Fibroblast of lung (primary cell): Measurements from ENCODE around the gene CCIN. TPM values are rescaled to one million over a fixed set of nuclear protein-coding genes. Genes with fewer than 3 reads are reported as not detected.

Experiments used
- DNase-seq, 2 donors: peaks; one replicate each; pipeline versions ENCODE4 v3.0.0 to v3.0.0-alpha.2; 2010; ENCODE audit warnings: low read depth in 2 of 2
- H2AFZ ChIP-seq: 2 replicates; pipeline ENCODE4 v1.5.1; 2012; ENCODE audit warnings: low read length, control low read depth, inconsistent platforms
- H3K27ac ChIP-seq: 2 replicates; pipeline ENCODE4 v1.5.1; 2011; ENCODE audit warnings: low read length, control low read depth; ENCODE audit not compliant: insufficient read depth
- H3K27me3 ChIP-seq: 2 replicates; pipeline ENCODE4 v1.5.1; 2011; ENCODE audit warnings: mild to moderate bottlenecking, low read length; ENCODE audit not compliant: control insufficient read depth, insufficient read depth
- H3K36me3 ChIP-seq: 2 replicates; pipeline ENCODE4 v1.5.1; 2011; ENCODE audit warnings: low read length; ENCODE audit not compliant: control insufficient read depth, insufficient read depth
- H3K4me1 ChIP-seq: 2 replicates; pipeline ENCODE4 v1.5.1; 2011; ENCODE audit warnings: low read length; ENCODE audit not compliant: control insufficient read depth, insufficient read depth; ENCODE audit errors: extremely low read depth
- H3K4me2 ChIP-seq: 2 replicates; pipeline ENCODE4 v1.5.1; 2011; ENCODE audit warnings: low read length, control low read depth; ENCODE audit not compliant: insufficient read depth; ENCODE audit errors: extremely low read depth
- H3K4me3 ChIP-seq, 4 experiments: fragments of 200-600 bp in 1 of 4; sonication (generic) in 1 of 4; replicated peaks in 1 of 4; 2 replicates each; pipeline ENCODE4 v1.5.1; 2011 to 2016; ENCODE audit warnings: low read length in 4 of 4, low read depth in 3 of 4, mild to moderate bottlenecking in 3 of 4, control low read depth in 2 of 4, inconsistent platforms in 1 of 4, mixed read lengths in 1 of 4; ENCODE audit not compliant: insufficient read depth in 1 of 4; ENCODE audit errors: control extremely low read depth in 1 of 4
- H3K79me2 ChIP-seq: 2 replicates; pipeline ENCODE4 v1.5.1; 2012; ENCODE audit warnings: mild to moderate bottlenecking, low read length, inconsistent platforms; ENCODE audit not compliant: control insufficient read depth, insufficient read depth
- H3K9ac ChIP-seq: 2 replicates; pipeline ENCODE4 v1.5.1; 2011; ENCODE audit warnings: mild to moderate bottlenecking, low read length, control low read depth; ENCODE audit not compliant: insufficient read depth
- H3K9me3 ChIP-seq: 2 replicates; pipeline ENCODE4 v1.5.1; 2012; ENCODE audit warnings: low read depth, low read length; ENCODE audit not compliant: control insufficient read depth, insufficient read depth
- H4K20me1 ChIP-seq: 2 replicates; pipeline ENCODE4 v1.5.1; 2011; ENCODE audit warnings: low read length; ENCODE audit not compliant: control insufficient read depth, insufficient read depth; ENCODE audit errors: extremely low read depth
- CTCF ChIP-seq, 2 donors: IDR thresholded peaks in 1 of 2; conservative IDR thresholded peaks in 1 of 2; 1 replicate in 1 of 2; 2 replicates in 1 of 2; pipeline ENCODE4 v1.5.1; 2011 to 2012; ENCODE audit warnings: low read length in 2 of 2, control low read depth in 1 of 2, inconsistent platforms in 1 of 2, low read depth in 1 of 2, mild to moderate bottlenecking in 1 of 2
- EZH2 ChIP-seq: IDR thresholded peaks from 2 replicates; pipeline ENCODE4 v1.5.1; 2012; ENCODE audit warnings: low read length, control low read depth, mild to moderate bottlenecking; ENCODE audit errors: missing control alignments
- polyA plus RNA-seq, 2 donors: library from polyadenylated mRNA; depleted of rRNA in 1 of 2; stranded (reverse) in 1 of 2; unstranded in 1 of 2; fragments of >200 nt; gene quantifications; 2 replicates each; pipeline ENCODE4 v1.2.1, GENCODE V29; 2011 to 2012; ENCODE audit warnings: missing spikeins in 1 of 2
- total RNA-seq: library from RNA; depleted of rRNA; stranded (reverse); fragments of >200 nt; gene quantifications from 2 replicates; pipeline ENCODE4 v1.2.1, GENCODE V29; 2014

CCIN gene
- total and polyA plus RNA-seq, 2 donors (not counting 1 experiment from before 2014, with no cell fraction given), result 0.40 to 1.3 TPM

DNA sequence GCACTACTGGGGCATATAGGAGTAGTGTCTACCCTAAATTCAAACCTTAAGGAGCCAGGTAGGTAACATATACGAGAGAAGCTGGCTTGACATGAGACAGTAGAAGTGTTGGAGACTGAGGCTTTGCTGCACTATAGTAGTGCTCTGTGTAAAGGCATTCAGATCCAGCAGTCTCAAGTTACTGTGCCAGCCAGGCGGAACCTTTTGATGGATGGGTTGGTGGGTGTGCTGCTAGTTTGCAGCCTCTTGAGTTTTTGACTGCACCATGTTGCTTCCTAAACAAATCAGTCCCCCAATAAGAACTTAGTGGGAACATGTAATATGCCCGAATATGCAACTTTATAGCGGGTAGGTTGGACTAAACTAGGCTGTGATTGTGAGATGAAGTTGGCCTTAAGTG lies 23.0 kb downstream of the CCIN start:
- Histone ChIP-seq H3K9me3 (no peaks in the 10 kb centered on the region), H3K4me2 (peak overlapping the region; percentile 99), H3K4me1 (peaks cover 12% of the 10 kb centered on the region), H3K27ac (no peak overlapping the region), H4K20me1 (peaks cover 2% of the 10 kb centered on the region), H2AFZ (no peak overlapping the region), H3K4me3 (peak overlapping the region; percentile 62 to 99 (median 82)), H3K27me3 (no peaks in the 10 kb centered on the region), H3K79me2 (peaks cover 62% of the 10 kb centered on the region), H3K36me3 (no peaks in the 10 kb centered on the region), H3K9ac (no peak overlapping the region)
- TF ChIP-seq EZH2 (no peak), CTCF (conservative IDR thresholded peaks at IDR 0.05 in 1 of 2, IDR thresholded peaks at IDR 0.05 in 1 of 2; ENCODE audit: low read depth in 1 of 2, low read length in 2 of 2) (no peak)
- DNase-seq, result peak in 1 of 2 donors; percentile 32

DNA sequence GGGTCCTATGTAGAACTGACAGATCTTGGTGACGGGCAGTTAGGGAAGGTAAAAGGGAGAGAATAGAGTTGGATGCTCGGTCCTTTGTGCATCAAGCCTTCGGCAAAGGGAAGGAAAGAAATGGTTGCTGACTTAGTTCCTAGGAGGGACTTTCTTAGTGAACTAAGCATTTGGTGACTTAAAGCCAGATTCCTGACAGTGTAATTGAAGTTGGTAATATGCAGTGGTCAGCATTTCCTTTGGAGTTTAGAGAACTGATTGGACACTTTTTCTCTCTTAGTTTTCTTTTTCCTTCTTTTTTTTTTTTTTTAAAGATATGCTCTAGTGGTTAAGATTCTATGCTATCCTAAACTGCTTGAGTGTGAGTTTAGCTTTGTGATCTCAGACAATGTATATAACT lies 23.8 kb downstream of the CCIN start:
- peak in 1 of 2 donors; percentile 21 for DNase-seq
- TF ChIP-seq EZH2, result no peak
- no peak for TF ChIP-seq CTCF (conservative IDR thresholded peaks at IDR 0.05 in 1 of 2, IDR thresholded peaks at IDR 0.05 in 1 of 2; ENCODE audit: low read depth in 1 of 2, low read length in 2 of 2)

GRCh38 chr9:36194326-36195000 lies 25.3 kb downstream of the CCIN start:
- Histone ChIP-seq H3K4me1 (peaks cover 8% of the 10 kb centered on the region), H3K27ac (no peak overlapping the region), H3K27me3 (no peaks in the 10 kb centered on the region), H3K36me3 (peaks cover 2% of the 10 kb centered on the region), H2AFZ (no peak overlapping the region), H3K9me3 (no peaks in the 10 kb centered on the region), H3K4me2 (peak overlapping the region; percentile 63), H3K79me2 (peaks cover 71% of the 10 kb centered on the region), H4K20me1 (peaks cover 2% of the 10 kb centered on the region), H3K4me3 (peak overlapping the region in 3 of 4 experiments; percentile 2 to 98 (median 5)), H3K9ac (no peak overlapping the region)
- DNase-seq, result peak in 1 of 2 donors; percentile 28
- TF ChIP-seq EZH2 (no peak), CTCF (conservative IDR thresholded peaks at IDR 0.05 in 1 of 2, IDR thresholded peaks at IDR 0.05 in 1 of 2; ENCODE audit: low read depth in 1 of 2, low read length in 2 of 2) (no peak)

More for the DNA sequence above, 23.8 kb downstream of the CCIN start:
- Histone ChIP-seq H3K4me2 (peak overlapping the region; percentile 99), H3K36me3 (no peaks in the 10 kb centered on the region), H3K4me3 (peak overlapping the region; percentile 62 to 99 (median 82)), H4K20me1 (peaks cover 2% of the 10 kb centered on the region), H3K79me2 (peaks cover 67% of the 10 kb centered on the region), H3K27ac (no peak overlapping the region), H2AFZ (no peak overlapping the region), H3K9me3 (no peaks in the 10 kb centered on the region), H3K4me1 (peaks cover 8% of the 10 kb centered on the region), H3K27me3 (no peaks in the 10 kb centered on the region), H3K9ac (no peak overlapping the region)
